Vagina (tissue), 2 donors: Measurements from ENCODE around the gene SGMS2. TPM values are rescaled to one million over a fixed set of nuclear protein-coding genes. Genes with fewer than 3 reads are reported as not detected.

Experiments used
- DNase-seq, 2 donors: peaks; one replicate each; pipeline ENCODE4 v3.0.0-alpha.2; 2017; ENCODE audit errors: extremely low spot score in 2 of 2
- H3K27ac ChIP-seq: fragments of 200-600 bp; sonication (generic); one replicate; pipeline ENCODE4 v1.5.1; 2019
- H3K27me3 ChIP-seq: fragments of 200-600 bp; sonication (generic); one replicate; pipeline ENCODE4 v1.5.1; 2019
- H3K36me3 ChIP-seq, 2 donors: fragments of 200-600 bp; sonication (generic); one replicate each; pipeline ENCODE4 v1.5.1; 2017 to 2019
- H3K4me1 ChIP-seq: fragments of 200-600 bp; sonication (generic); one replicate; pipeline ENCODE4 v1.5.1; 2019
- H3K4me3 ChIP-seq, 2 donors: fragments of 200-600 bp; sonication (generic); 1 replicate in 1 of 2; 2 replicates in 1 of 2; pipeline ENCODE4 v1.5.1; 2016 to 2019
- H3K9me3 ChIP-seq: fragments of 200-600 bp; sonication (generic); one replicate; pipeline ENCODE4 v1.5.1; 2019
- POLR2A ChIP-seq, 2 donors: fragments of 450-650 bp; IDR thresholded peaks; one replicate each; pipeline ENCODE4 v1.6.1; 2017; ENCODE audit warnings: antibody characterized with exemption in 2 of 2, mild to moderate bottlenecking in 2 of 2, moderate library complexity in 2 of 2
- POLR2AphosphoS5 ChIP-seq, 2 donors: sonication (generic); formaldehyde crosslinking; IDR thresholded peaks; one replicate each; pipeline ENCODE4 v1.9.0; 2017; ENCODE audit warnings: antibody characterized with exemption in 2 of 2, mild to moderate bottlenecking in 2 of 2, low read depth in 1 of 2; ENCODE audit not compliant: insufficient read depth in 1 of 2
- intact Hi-C: fragments of 100-400 bp; cut with DNase I; formaldehyde crosslinking; loops from one replicate; pipeline ENCODE4 v1.15.1; 2023
- total RNA-seq: library from RNA; depleted of rRNA; stranded (reverse); fragments of >200 nt; gene quantifications from one replicate; pipeline ENCODE4 v1.2.3, GENCODE V29; 2016
- TF ChIP-seq, protein P1 (sequence below), 3 experiments: fragments of 450-650 bp in 2 of 3; fragments of 200-600 bp in 1 of 3; sonication (generic) in 1 of 3; IDR thresholded peaks; one replicate each; pipeline ENCODE4 v1.5.1; 2017 to 2019; ENCODE audit warnings: antibody characterized with exemption in 3 of 3, mild to moderate bottlenecking in 2 of 3, moderate library complexity in 2 of 3

Gene SGMS2
- total RNA-seq, 1 donor from 2014 or later: 66.5 TPM

GRCh38 chr4:107930821-107931774 lies 106.4 kb downstream of the SGMS2 start, which contains the start of gene CYP2U1:
CYP2U1 (plus strand) TSS chr4:107931549; CDS start chr4:107931644, 95 bp downstream.
- Histone ChIP-seq H3K27me3 (no peaks in the 10 kb centered on the region), H3K9me3 (no peaks in the 10 kb centered on the region), H3K4me1 (peaks cover 12% of the 10 kb centered on the region), H3K36me3 (no peaks in the 10 kb centered on the region), H3K27ac (peak within 1 kb of the TSS; percentile 86), H3K4me3 (peak within 1 kb of the TSS; percentile 74 to 82)
- TF ChIP-seq POLR2A (IDR thresholded peaks at IDR 0.05) (peak in 1 of 2 donors; percentile 52), POLR2AphosphoS5 (IDR thresholded peaks at IDR 0.05; ENCODE audit: insufficient read depth in 1 of 2, low read depth in 1 of 2) (peak in 1 of 2 donors; percentile 75)
- TF ChIP-seq, protein P1, sequence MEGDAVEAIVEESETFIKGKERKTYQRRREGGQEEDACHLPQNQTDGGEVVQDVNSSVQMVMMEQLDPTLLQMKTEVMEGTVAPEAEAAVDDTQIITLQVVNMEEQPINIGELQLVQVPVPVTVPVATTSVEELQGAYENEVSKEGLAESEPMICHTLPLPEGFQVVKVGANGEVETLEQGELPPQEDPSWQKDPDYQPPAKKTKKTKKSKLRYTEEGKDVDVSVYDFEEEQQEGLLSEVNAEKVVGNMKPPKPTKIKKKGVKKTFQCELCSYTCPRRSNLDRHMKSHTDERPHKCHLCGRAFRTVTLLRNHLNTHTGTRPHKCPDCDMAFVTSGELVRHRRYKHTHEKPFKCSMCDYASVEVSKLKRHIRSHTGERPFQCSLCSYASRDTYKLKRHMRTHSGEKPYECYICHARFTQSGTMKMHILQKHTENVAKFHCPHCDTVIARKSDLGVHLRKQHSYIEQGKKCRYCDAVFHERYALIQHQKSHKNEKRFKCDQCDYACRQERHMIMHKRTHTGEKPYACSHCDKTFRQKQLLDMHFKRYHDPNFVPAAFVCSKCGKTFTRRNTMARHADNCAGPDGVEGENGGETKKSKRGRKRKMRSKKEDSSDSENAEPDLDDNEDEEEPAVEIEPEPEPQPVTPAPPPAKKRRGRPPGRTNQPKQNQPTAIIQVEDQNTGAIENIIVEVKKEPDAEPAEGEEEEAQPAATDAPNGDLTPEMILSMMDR (IDR thresholded peaks at IDR 0.05): peak in 2 of 3 experiments; percentile 6 to 17
- peak in 1 of 2 donors; percentile 88 for DNase-seq
- intact Hi-C loops: loop anchor here (10.0 kb wide), 1 partner anchor 64 kb away; no protein-coding TSS in a partner anchor

GRCh38 chr4:107931775-107932321 lies 107.1 kb downstream of the SGMS2 start:
- Histone ChIP-seq H3K9me3 (no peaks in the 10 kb centered on the region), H3K4me3 (peak overlapping the region; percentile 74 to 82), H3K4me1 (peaks cover 12% of the 10 kb centered on the region), H3K27ac (peak overlapping the region; percentile 86), H3K27me3 (no peaks in the 10 kb centered on the region), H3K36me3 (no peaks in the 10 kb centered on the region)
- DNase-seq: peak in 1 of 2 donors; percentile 86
- TF ChIP-seq POLR2A (IDR thresholded peaks at IDR 0.05) (no peak), POLR2AphosphoS5 (IDR thresholded peaks at IDR 0.05; ENCODE audit: insufficient read depth in 1 of 2, low read depth in 1 of 2) (no peak)
- intact Hi-C loops: loop anchor here (10.0 kb wide), 1 partner anchor 63 kb away; no protein-coding TSS in a partner anchor

DNA sequence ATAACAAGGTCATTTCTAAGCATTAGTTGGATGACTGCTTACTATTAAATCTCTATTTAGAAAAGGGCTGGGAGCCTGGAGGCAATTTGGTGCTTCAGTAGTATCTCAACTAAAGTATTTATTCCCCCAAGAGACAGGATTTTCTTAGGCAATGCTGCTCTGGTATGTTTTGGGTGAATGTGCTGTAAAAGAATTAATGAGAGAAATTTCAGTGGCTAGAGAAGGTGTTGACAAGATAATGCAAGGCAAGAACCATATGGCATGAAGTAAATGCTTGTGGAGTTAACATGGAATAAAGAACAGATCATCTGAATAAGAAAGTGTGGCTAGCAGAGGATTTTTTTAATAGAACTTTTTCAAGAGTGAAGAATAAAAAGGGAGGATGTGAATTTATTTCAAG lies 110.5 kb downstream of the SGMS2 start:
- TF ChIP-seq POLR2A (IDR thresholded peaks at IDR 0.05) (no peak), POLR2AphosphoS5 (IDR thresholded peaks at IDR 0.05; ENCODE audit: insufficient read depth in 1 of 2, low read depth in 1 of 2) (no peak)
- TF ChIP-seq, protein P1 (IDR thresholded peaks at IDR 0.05): no peak
- intact Hi-C loops: loop anchor here (10.0 kb wide), 1 partner anchor 60 kb away; no protein-coding TSS in a partner anchor
- Histone ChIP-seq H3K4me1 (peaks cover 12% of the 10 kb centered on the region), H3K9me3 (no peaks in the 10 kb centered on the region), H3K27ac (no peak overlapping the region), H3K27me3 (no peaks in the 10 kb centered on the region), H3K4me3 (no peak overlapping the region), H3K36me3 (no peaks in the 10 kb centered on the region)
- no peak for DNase-seq

DNA sequence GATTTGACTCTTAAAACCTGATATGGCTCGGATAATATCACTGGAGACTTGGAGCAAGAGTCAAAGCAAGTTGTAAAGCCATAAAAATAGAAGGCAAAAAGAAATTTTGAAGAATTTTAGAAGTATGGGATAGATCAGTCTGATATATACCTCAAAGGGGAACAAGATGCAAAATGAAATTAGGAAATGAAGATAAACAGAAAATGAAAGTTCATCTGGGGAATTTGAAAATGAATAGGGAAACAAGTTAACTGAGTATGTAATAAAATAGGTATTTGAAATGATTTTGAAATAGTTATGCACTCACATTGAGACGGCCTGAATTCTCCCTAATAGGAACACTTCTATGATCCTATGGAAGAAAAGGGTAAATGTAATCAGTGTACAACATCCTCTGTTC lies 112.3 kb downstream of the SGMS2 start:
- intact Hi-C loops: loop anchor here (10.0 kb wide), 1 partner anchor 58 kb away; no protein-coding TSS in a partner anchor
- Histone ChIP-seq H3K36me3 (no peaks in the 10 kb centered on the region), H3K4me1 (peaks cover 8% of the 10 kb centered on the region), H3K4me3 (no peak overlapping the region), H3K27me3 (no peaks in the 10 kb centered on the region), H3K9me3 (no peaks in the 10 kb centered on the region), H3K27ac (no peak overlapping the region)
- no peak for DNase-seq
- TF ChIP-seq POLR2AphosphoS5 (IDR thresholded peaks at IDR 0.05; ENCODE audit: insufficient read depth in 1 of 2, low read depth in 1 of 2): no peak

- intact Hi-C loops: loop anchor here (10.0 kb wide), 1 partner anchor 55 kb away; no protein-coding TSS in a partner anchor
- TF ChIP-seq POLR2A (IDR thresholded peaks at IDR 0.05) (no peak), POLR2AphosphoS5 (IDR thresholded peaks at IDR 0.05; ENCODE audit: insufficient read depth in 1 of 2, low read depth in 1 of 2) (no peak)
- TF ChIP-seq, protein P1 (IDR thresholded peaks at IDR 0.05): no peak
- no peaks in the 10 kb centered on the region for H3K36me3 ChIP-seq
- no peak overlapping the region for H3K27ac ChIP-seq
- no peak for DNase-seq
- H3K4me3 ChIP-seq: no peak overlapping the region
- H3K9me3 ChIP-seq: no peaks in the 10 kb centered on the region
- no peaks in the 10 kb centered on the region for H3K27me3 ChIP-seq
- H3K4me1 ChIP-seq: no peaks in the 10 kb centered on the region
Observed at GRCh38 chr4:107939307-107939706, 114.6 kb downstream of the SGMS2 start.
